ENCODE measurements around the gene TANGO6.

DNA sequence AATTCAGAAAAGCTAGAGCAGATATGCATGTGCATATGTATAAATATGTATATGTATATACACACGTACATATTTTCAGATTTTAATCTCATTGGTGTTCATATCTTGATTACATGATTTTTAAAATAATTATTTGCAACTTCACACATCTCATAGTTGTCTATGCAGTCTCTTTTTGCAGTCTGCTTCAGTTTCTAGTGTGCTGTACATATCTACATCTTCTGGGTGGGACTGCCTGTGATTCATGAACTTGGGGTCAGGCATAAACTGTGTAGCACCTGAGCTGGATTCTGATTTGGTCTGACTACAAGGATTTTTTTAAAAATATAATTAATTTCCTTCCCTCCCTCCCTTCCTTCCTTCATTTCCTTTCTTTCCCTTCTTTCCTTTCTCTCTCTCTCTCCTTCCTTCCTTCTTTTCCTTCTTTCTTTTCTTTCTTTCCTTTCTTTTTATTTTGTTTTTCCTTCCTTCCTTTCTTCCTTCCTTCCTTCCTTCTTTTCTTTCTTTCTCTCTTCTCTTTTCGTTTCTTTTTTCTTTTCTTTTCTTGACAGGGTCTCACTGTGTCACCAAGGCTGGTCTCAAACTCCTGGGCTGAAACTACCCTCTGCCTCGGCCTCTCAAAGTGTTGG lies 96.5 kb downstream of the TANGO6 start:
- TF ChIP-seq CTCF (IDR thresholded peaks at IDR 0.05), result no peak
- no peak for TF ChIP-seq POLR2A (IDR thresholded peaks at IDR 0.05)

All from adrenal gland (tissue), 5 donors.